Panc1 (cell line): ENCODE data around the gene STRN3.

Experiments used
- TF ChIP-seq, protein P1 (sequence below): fragments of 450-650 bp; IDR thresholded peaks from 2 replicates; pipeline ENCODE4 v1.5.1; 2017; ENCODE audit warnings: mild to moderate bottlenecking
- TF ChIP-seq, protein P2 (sequence below), 2 experiments: IDR thresholded peaks; 2 replicates each; pipeline ENCODE4 v1.6.1; 2011 to 2012; ENCODE audit warnings: low read depth in 2 of 2, control low read depth in 1 of 2, low read length in 1 of 2, mild to moderate bottlenecking in 1 of 2, moderate library complexity in 1 of 2; ENCODE audit not compliant: insufficient read depth in 1 of 2

DNA sequence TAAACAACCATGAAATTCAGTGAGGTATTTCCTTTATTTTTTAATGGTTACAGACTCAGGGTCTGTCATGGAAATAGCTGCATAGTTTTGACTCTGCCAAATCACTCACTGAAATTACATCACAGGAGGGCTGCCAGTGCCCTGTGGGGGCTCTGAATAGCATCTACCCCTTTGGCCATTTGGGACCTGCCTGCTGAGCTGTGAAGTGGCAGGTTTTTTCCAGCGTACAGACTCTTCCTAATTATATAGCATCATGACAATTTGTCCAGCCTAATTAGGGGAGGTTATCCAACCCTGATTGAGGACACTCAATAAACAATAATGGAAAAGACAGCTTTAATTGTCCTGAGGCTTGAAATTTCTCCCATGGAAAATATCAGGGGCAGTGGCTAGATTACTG, 153.6 kb downstream of the STRN3 start:
- TF ChIP-seq, protein P1, sequence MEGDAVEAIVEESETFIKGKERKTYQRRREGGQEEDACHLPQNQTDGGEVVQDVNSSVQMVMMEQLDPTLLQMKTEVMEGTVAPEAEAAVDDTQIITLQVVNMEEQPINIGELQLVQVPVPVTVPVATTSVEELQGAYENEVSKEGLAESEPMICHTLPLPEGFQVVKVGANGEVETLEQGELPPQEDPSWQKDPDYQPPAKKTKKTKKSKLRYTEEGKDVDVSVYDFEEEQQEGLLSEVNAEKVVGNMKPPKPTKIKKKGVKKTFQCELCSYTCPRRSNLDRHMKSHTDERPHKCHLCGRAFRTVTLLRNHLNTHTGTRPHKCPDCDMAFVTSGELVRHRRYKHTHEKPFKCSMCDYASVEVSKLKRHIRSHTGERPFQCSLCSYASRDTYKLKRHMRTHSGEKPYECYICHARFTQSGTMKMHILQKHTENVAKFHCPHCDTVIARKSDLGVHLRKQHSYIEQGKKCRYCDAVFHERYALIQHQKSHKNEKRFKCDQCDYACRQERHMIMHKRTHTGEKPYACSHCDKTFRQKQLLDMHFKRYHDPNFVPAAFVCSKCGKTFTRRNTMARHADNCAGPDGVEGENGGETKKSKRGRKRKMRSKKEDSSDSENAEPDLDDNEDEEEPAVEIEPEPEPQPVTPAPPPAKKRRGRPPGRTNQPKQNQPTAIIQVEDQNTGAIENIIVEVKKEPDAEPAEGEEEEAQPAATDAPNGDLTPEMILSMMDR: no peak
- TF ChIP-seq, protein P2, sequence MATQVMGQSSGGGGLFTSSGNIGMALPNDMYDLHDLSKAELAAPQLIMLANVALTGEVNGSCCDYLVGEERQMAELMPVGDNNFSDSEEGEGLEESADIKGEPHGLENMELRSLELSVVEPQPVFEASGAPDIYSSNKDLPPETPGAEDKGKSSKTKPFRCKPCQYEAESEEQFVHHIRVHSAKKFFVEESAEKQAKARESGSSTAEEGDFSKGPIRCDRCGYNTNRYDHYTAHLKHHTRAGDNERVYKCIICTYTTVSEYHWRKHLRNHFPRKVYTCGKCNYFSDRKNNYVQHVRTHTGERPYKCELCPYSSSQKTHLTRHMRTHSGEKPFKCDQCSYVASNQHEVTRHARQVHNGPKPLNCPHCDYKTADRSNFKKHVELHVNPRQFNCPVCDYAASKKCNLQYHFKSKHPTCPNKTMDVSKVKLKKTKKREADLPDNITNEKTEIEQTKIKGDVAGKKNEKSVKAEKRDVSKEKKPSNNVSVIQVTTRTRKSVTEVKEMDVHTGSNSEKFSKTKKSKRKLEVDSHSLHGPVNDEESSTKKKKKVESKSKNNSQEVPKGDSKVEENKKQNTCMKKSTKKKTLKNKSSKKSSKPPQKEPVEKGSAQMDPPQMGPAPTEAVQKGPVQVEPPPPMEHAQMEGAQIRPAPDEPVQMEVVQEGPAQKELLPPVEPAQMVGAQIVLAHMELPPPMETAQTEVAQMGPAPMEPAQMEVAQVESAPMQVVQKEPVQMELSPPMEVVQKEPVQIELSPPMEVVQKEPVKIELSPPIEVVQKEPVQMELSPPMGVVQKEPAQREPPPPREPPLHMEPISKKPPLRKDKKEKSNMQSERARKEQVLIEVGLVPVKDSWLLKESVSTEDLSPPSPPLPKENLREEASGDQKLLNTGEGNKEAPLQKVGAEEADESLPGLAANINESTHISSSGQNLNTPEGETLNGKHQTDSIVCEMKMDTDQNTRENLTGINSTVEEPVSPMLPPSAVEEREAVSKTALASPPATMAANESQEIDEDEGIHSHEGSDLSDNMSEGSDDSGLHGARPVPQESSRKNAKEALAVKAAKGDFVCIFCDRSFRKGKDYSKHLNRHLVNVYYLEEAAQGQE (IDR thresholded peaks at IDR 0.05; ENCODE audit: insufficient read depth in 1 of 2, low read depth in 2 of 2, low read length in 1 of 2): no peak
